Mesothelial cell of epicardium (in vitro differentiated cells): ENCODE measurements around the gene GRP. TPM values are rescaled to one million over a fixed set of nuclear protein-coding genes. Genes with fewer than 3 reads are reported as not detected.

Experiments used
- DNase-seq, 2 experiments: peaks; one replicate each; pipeline ENCODE4 v3.0.0; 2021; ENCODE audit warnings: low spot score in 2 of 2; ENCODE audit not compliant: unreplicated experiment in 2 of 2
- H3K27ac Mint-ChIP-seq: 2 replicates; pipeline ENCODE4 v1.8.0; 2021; ENCODE audit warnings: mixed read lengths
- H3K27me3 Mint-ChIP-seq: 2 replicates; pipeline ENCODE4 v1.8.0; 2021; ENCODE audit warnings: low read depth, mixed read lengths
- H3K36me3 Mint-ChIP-seq: 2 replicates; pipeline ENCODE4 v1.8.0; 2021; ENCODE audit warnings: mixed read lengths
- H3K4me1 Mint-ChIP-seq: 2 replicates; pipeline ENCODE4 v1.8.0; 2021; ENCODE audit warnings: mixed read lengths
- H3K4me3 Mint-ChIP-seq: 2 replicates; pipeline ENCODE4 v1.8.0; 2021; ENCODE audit warnings: mild to moderate bottlenecking, moderate library complexity, mixed read lengths
- H3K9me3 Mint-ChIP-seq: 2 replicates; pipeline ENCODE4 v1.8.0; 2021; ENCODE audit warnings: mixed read lengths
- CTCF ChIP-seq: fragments of 200-600 bp; sonication (generic); IDR thresholded peaks from one replicate; pipeline ENCODE4 v1.5.0; 2021; ENCODE audit warnings: antibody characterized with exemption; ENCODE audit not compliant: unreplicated experiment
- total RNA-seq: library from RNA; stranded (reverse); gene quantifications from 3 replicates; pipeline ENCODE4 v1.2.1, GENCODE V29; 2021

GRP gene
- total RNA-seq, 1 donor from 2014 or later: not detected

GRCh38 chr18:59189008-59189407, 30.9 kb upstream of the GRP start:
- Mint-ChIP-seq H3K4me1 (no peaks in the 10 kb centered on the region), H3K27me3 (peaks cover 26% of the 10 kb centered on the region), H3K4me3 (no peak overlapping the region), H3K27ac (no peak overlapping the region), H3K36me3 (no peaks in the 10 kb centered on the region), H3K9me3 (peaks cover 9% of the 10 kb centered on the region)
- DNase-seq: no peak
- no peak for TF ChIP-seq CTCF

- H3K36me3 Mint-ChIP-seq: no peaks in the 10 kb centered on the region
- no peak overlapping the region for H3K27ac Mint-ChIP-seq
- DNase-seq: no peak
- no peak overlapping the region for H3K4me3 Mint-ChIP-seq
- H3K4me1 Mint-ChIP-seq: no peaks in the 10 kb centered on the region
- peaks cover 27% of the 10 kb centered on the region for H3K27me3 Mint-ChIP-seq
- H3K9me3 Mint-ChIP-seq: peaks cover 9% of the 10 kb centered on the region
- no peak for TF ChIP-seq CTCF
Measured at GRCh38 chr18:59189746-59190145, 30.2 kb upstream of the GRP start.

- peaks cover 76% of the 10 kb centered on the region for H3K27me3 Mint-ChIP-seq
- H3K9me3 Mint-ChIP-seq: no peaks in the 10 kb centered on the region
- no peaks in the 10 kb centered on the region for H3K4me1 Mint-ChIP-seq
- no peaks in the 10 kb centered on the region for H3K36me3 Mint-ChIP-seq
- H3K27ac Mint-ChIP-seq: no peak overlapping the region
- no peak for DNase-seq
- TF ChIP-seq CTCF: no peak
- no peak overlapping the region for H3K4me3 Mint-ChIP-seq
Measured at GRCh38 chr18:59196161-59196725, 23.7 kb upstream of the GRP start.

GRCh38 chr18:59197636-59198035, 22.3 kb upstream of the GRP start:
- H3K4me3 Mint-ChIP-seq: no peak overlapping the region
- H3K27ac Mint-ChIP-seq: no peak overlapping the region
- H3K4me1 Mint-ChIP-seq: no peaks in the 10 kb centered on the region
- H3K9me3 Mint-ChIP-seq: no peaks in the 10 kb centered on the region
- H3K36me3 Mint-ChIP-seq: no peaks in the 10 kb centered on the region
- DNase-seq: no peak
- no peak for TF ChIP-seq CTCF
- peaks cover 78% of the 10 kb centered on the region for H3K27me3 Mint-ChIP-seq

- Mint-ChIP-seq H3K27ac (no peak overlapping the region), H3K4me1 (no peaks in the 10 kb centered on the region), H3K4me3 (no peak overlapping the region), H3K27me3 (peaks cover 80% of the 10 kb centered on the region), H3K36me3 (no peaks in the 10 kb centered on the region), H3K9me3 (no peaks in the 10 kb centered on the region)
- no peak for TF ChIP-seq CTCF
- DNase-seq: no peak
Measured at GRCh38 chr18:59198215-59198614, 21.7 kb upstream of the GRP start.

- Mint-ChIP-seq H3K27me3 (peaks cover 86% of the 10 kb centered on the region), H3K4me3 (no peak overlapping the region), H3K36me3 (no peaks in the 10 kb centered on the region), H3K4me1 (no peaks in the 10 kb centered on the region), H3K9me3 (no peaks in the 10 kb centered on the region), H3K27ac (no peak overlapping the region)
- no peak for DNase-seq
- no peak for TF ChIP-seq CTCF
Measured at GRCh38 chr18:59200787-59201186, 19.2 kb upstream of the GRP start.
